ENCODE data around the gene ATG9A. TPM values are rescaled to one million over a fixed set of nuclear protein-coding genes. Genes with fewer than 3 reads are reported as not detected.

Gene ATG9A
- total RNA-seq, 1 donor from 2014 or later: 73.1 TPM

DNA sequence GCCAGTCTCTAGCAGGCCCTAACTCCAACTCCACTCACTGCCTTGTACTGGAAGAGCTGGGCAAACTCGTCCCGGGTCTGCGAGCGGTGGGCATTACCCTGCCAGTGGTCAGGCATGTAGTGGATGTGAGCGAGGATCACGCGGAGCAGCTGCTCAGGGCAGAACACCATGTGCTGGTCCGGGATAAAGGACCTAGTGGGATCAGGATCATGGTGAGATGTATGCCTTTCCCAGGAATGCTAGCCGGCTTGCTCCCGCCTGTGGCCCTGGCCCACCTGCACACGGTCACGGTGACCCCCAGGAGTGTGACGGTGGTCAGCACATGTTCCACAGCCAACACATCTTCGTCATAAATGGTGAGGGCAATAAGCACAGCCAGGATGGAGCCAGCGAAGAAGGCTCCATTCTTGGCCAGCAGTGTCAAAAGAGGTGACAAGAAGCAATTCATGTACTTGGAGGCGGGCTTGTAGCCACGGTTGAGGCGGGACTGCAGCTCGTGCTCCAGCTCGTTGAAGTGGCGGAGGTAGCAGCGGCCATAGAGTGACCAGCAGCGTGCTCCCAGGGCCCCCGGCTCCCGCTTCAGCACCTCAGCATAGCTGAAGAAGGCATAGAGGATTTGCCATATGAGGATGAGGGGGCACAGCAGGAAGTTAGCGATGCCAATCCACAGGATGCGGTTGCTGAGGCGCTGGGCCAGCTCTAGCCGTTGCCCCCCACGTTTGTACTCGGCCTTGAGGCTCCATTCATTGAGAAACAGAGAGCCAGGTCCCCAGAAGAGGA, 5.4 kb downstream of the ATG9A start:
- DNase-seq (ENCODE audit: low spot score): no peak

DNA sequence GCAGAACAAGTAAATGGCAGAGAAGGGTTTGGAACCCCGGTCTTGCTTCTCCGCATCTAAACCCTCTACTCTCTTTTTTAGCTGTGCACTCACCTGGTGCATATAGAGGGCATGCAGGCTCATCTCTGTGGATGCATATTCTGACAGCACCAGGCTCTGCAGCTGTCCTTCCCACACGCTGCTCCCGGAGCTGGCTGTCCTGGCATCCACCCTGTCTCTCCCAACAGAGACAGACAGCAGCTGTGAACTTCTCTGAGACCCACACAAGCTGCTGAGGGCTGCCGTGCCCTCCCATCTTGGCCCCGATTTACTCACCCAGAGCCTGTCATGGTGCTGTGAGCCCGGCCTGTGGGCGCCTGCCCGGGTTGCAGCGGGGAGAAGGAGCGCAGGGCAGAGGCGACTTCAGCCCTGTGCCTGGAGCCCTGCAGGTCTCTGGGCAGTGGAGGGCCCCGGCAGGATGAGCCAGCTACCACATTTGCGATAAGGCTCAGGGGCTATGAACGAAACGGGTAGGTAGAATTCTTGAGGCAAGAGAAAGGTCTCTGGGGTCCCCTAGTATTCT, 7.4 kb downstream of the ATG9A start:
- DNase-seq (ENCODE audit: low spot score): no peak

DNA sequence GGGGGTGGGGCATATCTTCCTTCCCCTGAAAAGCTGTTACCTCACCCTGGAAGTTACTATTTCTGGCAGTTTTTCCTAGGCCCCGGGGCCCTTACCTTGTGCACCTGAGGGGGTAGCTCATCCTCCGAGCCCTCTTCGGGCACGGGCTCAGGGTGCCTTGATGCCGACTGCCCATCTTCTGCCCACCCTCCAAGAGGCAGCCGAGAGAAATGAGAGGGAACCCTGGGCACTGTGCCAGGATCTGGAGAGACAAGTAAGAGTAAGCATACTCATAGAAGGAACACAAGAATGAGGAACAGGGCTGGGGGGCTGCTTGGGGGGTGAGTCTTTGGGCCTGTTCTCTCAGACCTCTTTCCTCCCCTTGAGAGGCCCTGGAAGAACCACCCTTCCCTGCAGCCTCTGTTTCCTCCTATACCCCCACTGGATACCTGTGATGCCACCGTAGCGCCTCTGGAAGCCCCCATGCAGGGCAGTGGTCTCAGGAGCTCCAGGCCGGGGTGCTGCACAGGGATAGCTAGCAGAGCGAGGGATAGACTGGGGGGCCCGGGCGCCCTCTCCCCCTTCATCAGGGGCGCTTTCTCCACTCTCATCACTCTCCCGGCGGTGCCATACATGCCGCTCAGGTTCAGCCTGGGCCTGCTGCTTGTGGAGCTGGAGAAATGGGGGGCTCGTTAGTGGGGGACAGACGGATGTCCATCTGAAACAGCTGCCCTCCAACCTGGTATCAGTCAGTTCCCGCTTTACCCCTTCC, 8.6 kb downstream of the ATG9A start:
- DNase-seq (ENCODE audit: low spot score): no peak

DNA sequence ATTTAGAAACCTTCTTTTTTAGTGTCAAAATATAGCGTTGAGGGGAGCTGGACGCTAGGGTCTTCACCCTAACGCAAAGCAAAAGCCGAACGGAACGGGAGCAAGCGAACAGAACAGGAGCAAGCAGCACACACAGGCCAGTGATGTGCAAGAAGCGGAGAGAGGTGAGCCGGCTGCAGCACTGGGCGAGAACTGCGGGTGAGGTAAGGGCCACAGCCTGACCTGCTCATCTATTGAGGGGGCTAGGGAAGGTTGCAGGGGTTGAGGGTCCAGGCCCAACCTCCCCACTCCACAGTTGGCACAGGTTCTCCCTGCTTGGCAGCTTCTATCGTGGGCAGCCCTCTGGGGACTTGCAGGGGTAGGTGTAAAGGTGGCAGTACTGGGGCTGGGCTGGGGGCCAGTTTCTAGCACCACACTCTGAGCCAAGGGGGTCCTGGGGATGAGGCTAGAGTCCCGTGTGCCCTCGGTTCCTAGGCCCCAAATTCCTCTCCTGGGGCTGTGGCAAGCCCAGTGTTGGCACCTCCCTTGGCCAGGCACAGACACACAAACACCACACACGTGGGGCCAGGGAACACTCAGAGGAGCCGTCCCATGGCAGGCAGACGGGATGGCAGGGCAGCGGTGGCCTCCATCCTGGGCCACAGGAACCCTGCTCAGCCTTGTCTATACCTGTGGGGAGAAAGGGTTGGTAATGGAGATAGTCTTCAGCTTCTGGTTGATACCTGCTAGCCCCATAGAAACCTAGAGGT, 9.5 kb downstream of the ATG9A start:
- DNase-seq (ENCODE audit: low spot score): no peak

DNA sequence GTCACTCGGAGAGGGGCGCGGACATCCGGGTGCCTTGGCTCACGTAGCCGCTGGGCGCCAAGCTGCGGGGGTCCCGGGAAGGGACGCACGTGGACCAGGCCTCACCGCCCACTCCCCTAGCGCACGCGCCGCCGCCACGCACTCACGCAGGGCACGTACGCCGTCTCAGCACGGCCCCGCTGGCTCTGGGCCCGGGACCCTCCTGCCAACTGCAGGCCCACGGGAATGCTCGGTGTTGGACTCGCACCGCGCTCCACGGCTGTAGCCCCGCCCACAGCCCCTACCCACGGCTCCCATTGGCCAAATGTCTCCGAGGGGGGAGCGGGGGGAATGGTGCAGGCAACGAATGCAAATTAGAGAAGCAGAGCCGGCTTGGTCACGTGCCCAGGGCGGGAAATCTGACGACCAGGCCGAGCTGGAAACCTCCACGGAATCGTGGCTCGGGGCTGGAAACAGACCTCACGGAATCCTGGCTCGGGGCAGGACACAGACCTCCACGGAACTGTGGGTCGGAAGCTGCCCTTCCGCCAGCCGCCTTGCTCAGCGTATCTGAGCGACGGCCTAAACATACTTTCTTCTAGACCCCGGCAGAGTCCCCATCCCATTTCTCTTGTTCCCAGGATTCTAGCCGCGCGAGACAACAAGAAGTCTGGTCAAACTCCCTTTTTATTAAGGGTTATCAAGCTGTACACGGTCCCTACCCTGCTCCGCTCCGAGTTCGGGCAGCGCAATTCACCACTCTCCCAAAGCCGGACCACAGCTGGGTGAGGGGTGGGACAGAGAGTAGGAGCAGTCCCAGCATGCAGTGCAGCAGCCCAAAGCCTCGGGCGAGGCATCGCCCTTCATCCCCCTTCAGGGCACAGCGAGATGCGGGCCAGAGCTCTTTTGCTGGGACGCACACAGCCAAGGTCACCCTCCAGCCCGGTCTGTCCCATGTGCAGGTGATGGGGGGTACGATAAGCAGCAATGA, 10.4 kb downstream of the ATG9A start, which contains the start of gene ABCB6:
TSS of gene ABCB6 (minus strand) at position 227 of the 970 bp plus-strand sequence. CDS start 285 bp downstream, outside the sequence.
- DNase-seq (ENCODE audit: low spot score): peak; percentile 96

DNA sequence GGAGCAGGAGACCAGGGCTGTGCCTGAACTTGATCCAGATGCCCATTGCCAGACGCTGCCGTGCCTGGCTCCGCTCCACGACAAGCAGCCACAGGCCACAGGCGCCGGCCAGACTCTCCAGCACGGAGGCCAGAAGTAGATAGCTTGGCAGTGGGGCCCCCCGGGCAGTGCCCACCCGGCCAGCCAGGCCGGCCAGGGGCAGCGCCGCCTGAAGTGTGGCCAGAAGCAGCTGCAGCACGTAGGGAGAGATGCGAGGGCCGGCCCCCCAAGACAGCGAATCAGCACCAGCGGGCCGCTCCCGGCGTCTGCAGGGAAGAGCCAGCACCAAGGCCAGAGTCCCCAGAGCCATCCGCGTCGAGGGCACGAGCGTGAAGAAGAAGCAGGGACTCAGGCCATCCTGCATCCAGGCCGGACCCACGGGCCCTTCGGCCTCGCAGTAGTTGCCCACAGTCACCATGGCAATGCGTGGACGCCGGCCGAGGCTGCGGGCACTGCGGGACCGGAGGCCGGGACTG, 11.2 kb downstream of the ATG9A start:
- DNase-seq (ENCODE audit: low spot score): peak; percentile 50

DNA sequence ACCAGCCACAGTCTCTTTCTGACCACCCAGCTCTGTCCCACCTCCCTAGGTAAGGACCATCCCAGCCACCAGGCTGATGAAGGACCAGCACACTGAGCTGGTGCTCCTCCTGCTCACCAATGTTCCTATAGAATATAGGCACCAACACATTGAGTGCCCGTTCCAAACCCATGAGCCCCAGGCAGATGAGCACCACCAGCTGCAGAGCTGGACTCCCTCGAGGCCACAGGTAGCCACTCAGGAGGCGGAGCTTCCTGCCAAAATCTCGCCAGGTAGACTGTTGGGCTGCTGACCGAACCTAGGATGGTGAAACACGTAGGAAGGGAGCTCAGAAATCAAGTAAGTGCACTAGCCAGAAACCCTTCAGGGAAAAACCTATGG, 12.9 kb downstream of the ATG9A start:
- no peak for DNase-seq (ENCODE audit: low spot score)

DNA sequence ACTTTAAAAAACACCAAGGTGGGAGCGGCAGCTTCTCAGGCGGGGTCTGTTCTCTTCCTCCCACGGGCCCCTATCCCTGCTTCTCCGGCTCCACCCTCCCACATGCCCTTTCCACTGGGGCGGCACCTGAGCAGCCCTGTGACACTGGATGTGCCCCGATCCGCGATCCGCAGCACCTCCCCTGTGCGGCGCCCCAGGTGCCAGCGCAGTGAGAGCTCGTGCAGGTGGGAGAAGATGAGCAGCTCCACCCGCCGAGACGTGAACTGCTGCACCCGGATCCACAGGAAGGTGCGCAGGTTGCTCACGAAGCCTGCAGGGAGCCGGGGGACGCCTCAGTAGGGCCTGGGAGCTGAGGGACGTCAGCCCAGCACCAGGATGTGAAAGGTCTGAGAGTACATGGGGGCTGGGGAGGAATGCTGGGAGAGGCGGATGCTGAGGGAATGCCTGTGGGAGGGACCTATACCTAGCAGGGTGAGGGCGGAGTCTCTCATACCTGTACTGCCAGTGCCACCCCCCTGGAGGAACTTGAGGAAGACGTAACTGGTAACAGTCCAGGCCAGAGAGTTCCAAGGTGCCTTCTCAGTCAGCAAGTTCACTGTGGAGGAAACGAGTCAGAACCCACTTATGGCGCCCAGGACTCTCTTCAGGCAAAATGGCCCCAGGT, 13.4 kb downstream of the ATG9A start:
- peak; percentile 53 for DNase-seq (ENCODE audit: low spot score)

DNA sequence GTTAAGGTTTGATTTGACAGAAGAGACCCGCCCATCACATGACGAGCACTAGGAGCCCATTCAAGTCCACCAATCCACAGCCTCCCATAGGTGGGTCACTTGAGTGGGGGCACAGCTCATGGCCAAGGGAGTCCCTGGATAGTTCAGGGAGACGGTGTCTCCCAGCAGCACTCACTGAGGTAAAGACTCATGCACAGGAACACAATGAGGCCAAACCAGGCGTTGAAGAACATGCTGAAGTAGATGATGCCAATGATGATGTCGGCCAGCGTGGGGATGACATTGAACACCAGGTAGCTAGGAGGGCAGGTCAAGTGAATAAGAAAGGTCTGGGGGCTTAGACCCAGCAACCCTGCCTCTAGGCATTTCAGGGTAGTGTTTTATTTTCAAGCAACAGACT, 14.7 kb downstream of the ATG9A start:
- DNase-seq (ENCODE audit: low spot score): no peak

DNA sequence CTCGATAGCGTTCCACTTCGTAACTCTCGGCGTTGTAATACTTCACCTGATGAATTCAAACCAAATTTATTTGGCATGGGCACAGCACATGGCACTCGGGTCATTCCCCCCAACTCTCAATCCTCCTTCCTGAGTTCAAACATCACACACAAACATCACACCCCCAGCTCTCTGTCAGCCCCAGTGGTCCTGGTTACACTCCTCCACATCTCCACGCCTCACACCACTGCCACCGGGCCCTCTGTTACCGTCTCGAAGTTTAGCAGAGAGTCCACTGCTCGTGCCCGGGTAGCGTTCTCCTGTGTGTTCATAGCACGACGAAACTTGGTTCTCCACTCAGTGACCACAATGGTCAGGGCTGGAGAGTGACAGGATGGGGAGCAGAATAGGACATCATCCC, 15.3 kb downstream of the ATG9A start:
- no peak for DNase-seq (ENCODE audit: low spot score)

DNA sequence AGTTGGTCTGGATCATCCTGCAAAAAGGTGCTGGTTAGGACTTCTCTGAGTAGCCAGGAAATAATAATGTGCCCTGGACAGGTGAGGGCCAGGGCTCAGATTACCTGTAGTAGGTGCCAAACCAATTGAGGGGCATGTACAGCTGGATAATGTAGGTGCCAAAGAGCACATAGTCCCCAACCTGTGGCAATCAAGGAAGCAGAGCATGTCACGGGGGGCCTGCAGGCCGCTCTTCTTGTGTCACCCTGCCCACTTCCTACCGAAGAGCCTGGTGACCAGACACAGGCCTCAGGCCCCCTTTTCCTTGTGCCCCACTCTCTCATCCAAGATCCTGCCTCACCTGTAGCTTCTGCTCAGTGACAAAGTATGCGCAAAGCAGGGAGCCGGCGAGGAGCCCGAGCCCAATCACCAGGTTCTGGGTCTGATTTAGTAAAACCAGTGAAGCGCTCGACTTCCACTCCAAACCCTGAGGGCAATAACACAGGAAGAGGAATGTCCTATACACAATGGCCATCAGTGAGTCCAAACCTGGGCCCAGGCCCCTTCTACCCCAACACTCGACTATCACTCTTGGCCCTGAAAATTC, 15.9 kb downstream of the ATG9A start:
- no peak for DNase-seq (ENCODE audit: low spot score)

DNA sequence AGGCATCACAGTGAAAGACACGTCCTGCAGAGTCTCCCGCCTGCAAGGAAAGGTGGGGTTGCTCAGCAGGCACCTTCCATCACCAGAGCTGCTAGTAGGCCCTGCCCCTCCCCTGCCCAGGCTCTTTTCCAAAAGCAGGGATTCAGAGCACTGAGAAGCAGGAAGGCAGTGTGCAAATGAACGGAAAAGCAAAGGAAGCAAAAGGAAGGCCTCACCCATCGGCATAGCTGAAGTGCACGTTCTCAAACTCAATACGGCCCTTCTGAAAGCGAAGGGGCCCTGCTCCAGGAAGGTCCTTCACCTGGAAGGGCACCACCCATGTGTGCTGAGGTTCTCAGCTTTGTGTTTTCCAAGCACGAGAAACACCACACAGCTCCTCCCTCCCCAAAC, 16.4 kb downstream of the ATG9A start:
- DNase-seq (ENCODE audit: low spot score): no peak

DNA sequence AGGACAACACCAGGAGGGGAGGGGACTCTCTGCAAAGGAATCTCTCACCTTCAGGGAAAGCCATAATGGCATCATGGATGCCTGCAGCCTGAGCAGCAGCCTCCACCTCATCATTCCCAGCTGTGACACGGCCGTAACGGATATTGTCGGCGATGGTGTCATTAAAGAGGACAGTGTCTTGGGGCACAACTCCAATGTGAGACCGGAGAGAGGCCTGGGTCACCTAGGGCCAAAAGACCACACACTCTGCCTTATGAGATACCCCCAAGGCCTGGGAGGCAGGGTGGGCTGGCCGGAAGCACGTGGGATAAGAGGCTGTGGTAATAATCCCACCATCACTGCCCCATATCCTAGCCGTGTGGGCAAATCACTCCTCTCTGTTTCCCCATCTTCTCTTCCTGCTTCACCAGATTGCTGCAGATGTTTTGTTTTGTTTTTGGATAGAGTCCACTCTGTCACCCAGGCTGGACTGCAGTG, 18.5 kb downstream of the ATG9A start:
- no peak for DNase-seq (ENCODE audit: low spot score)

DNA sequence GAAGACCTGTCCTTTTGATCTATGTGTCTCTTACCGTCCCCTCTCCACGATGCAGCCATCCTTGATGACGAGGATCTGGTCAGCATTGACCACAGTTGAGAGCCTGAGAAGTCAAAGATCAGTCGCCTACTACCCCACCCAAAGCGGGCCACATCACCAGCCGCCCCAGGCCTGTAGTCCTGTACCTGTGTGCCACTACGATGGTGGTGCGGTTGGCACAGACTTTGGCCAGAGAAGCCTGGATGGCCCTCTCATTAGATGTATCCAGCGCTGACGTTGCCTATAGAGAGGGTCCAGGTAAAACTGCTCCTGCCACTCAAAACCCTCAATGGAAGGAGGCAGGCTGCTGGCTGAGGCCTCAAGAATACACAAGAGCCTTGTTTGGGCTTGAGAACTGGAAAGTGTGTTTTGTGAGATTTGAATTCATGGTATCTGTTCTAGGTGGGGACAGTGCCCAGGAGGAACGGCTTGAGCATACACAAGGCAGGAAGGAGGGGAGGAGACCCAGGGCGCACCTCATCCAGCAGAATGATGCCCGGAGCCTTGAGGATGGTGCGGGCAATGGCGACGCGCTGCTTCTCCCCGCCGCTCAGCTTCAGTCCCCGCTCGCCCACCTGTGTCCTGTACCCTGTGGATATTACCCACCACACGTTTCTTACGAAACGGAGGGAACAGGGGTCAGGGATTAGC, 19.1 kb downstream of the ATG9A start:
- DNase-seq (ENCODE audit: low spot score): no peak

DNA sequence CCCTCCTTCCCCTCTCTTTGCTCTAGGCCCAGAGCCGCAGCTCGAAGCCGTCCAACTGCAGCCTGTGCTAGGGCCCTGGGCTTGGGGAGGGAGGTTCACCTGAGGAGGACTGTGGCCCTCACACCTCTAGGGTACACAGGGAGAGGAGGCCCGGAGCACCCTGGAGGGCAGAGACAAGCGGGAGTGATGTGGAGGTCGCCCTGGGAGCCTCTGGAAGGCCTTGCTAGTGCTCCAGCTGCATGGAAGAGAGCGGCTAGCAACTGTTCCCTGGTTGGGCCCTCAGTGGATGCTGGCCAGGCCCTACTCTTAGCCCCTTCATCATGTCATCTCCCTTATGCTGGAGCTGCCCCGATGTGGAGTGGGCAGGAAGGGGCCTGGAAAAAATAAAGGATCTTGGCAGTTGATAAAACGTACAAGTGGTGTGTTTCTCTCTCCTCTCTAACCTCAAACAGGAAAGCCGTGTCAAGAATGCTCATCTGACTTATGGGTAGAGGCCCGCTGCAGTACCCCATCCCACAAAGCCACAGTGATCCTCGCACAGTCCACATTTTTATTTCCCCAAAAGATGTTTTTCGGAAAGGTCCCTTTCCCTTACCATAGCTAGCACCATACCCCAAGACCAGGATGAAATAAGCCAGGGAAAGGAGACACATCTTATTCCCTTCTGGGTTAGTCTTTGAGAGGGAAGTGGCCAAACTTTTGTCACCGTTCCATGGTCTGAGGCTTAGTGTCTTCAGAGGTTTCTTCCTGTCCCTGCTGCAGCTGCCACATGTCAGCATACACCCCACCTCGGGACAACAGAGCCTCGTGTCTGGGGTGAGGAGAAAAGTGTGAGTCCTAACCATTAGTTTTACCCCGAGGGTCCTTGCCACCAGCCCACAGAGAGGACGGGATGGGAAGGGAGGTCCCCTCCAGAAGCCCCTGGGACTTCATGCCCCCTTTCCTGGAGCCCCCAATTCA, 19.9 kb downstream of the ATG9A start:
- DNase-seq (ENCODE audit: low spot score): no peak

DNA sequence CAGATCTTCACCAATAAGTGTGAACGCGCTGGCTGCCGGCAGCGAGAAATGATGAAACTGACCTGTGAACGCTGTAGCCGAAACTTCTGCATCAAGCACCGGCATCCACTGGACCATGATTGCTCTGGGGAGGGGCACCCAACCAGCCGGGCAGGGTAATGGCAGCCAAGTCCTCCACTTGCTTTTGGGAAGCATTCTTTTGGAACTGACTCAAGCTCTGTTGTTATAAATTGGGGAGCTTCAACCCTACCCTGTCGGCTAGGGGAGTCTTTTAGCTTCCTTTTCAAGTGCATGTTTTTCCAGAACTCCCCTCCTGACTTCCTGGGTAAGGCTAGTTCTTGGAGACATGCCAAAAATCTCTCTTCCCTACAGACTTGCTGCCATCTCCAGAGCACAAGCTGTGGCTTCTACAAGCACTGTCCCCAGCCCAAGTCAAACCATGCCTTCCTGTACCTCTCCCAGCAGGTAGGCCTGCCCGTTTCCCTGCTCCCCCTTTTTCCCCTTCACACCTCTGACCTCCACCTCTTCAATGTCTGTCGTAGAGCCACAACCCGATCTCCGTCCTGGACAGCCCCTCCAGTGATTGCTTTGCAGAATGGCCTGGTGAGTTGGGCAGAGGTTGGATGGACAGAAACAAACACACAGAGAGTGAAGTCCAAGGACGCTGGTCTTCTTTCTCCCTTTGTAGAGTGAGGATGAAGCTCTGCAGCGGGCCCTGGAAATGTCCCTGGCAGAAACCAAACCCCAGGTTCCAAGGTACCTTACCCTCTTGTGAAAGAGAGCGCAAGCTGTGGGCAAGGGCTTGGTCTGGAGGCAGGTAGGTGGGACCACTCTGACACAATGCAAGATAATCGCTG, 21.3 kb downstream of the ATG9A start:
- DNase-seq (ENCODE audit: low spot score): no peak
